Measurements from ENCODE around the gene GRP. TPM values are rescaled to one million over a fixed set of nuclear protein-coding genes. Genes with fewer than 3 reads are reported as not detected.

GRP gene
- total and polyA plus RNA-seq, 9 donors = 1.1 TPM; not detected in 8

DNA sequence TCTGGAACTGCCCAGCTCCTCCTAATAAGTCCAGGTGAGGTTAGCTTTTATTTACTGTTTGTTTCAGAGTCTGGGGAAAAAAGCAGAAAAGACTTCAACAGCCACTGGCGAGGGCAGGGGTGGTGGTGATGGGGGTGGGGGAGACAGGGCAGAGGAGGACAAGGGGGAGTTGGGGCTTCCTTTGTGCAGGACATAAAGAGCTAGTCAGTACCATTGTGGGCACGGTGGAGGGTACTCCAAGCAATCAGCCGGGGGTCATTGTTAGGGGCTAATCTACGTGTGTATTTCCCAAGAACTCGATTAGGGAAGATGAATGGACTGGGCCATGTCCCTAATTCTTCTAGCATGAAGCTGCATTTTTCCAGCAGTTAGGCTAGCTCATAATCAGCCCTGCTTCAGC, 56.1 kb downstream of the GRP start:
- WGBS, 3 donors = 31 to 40% (median 32%) methylated on average over 5 of the region's 5 CpGs

DNA sequence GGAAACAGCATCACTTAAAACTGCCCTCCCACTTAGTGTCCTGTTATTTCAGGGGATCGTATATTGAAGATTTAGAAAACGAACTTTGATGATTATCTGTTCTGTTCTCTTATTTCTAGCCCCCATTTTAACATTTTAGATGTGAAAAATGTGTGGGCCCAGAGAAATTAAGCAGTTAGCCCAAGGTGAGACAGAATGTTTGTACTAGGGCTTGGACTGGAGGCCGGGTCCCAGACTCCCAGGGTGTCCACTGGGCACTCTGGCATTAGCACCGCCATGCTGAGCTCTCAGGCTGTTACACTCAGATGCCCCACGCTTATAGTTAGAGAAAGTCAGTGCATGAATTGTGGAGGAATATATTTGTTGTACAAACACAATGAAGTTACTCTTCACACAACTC, 58.8 kb downstream of the GRP start:
- no peak overlapping the region for H3K4me3 ChIP-seq
- WGBS, 3 donors = 61 to 84% (median 65%) methylated on average over 5 of the region's 5 CpGs
- DNase-seq = no peak
- no peaks in the 10 kb centered on the region for H3K27me3 ChIP-seq
- H3K27ac ChIP-seq = no peak overlapping the region
- H3K4me1 ChIP-seq (ENCODE audit: insufficient read depth) = no peaks in the 10 kb centered on the region
- intact Hi-C loops (cut with DNase I) = no loop called here
- no peak for TF ChIP-seq EP300 (IDR thresholded peaks at IDR 0.05)
- no peak for TF ChIP-seq POLR2A (IDR thresholded peaks at IDR 0.05)
- TF ChIP-seq, protein P1, sequence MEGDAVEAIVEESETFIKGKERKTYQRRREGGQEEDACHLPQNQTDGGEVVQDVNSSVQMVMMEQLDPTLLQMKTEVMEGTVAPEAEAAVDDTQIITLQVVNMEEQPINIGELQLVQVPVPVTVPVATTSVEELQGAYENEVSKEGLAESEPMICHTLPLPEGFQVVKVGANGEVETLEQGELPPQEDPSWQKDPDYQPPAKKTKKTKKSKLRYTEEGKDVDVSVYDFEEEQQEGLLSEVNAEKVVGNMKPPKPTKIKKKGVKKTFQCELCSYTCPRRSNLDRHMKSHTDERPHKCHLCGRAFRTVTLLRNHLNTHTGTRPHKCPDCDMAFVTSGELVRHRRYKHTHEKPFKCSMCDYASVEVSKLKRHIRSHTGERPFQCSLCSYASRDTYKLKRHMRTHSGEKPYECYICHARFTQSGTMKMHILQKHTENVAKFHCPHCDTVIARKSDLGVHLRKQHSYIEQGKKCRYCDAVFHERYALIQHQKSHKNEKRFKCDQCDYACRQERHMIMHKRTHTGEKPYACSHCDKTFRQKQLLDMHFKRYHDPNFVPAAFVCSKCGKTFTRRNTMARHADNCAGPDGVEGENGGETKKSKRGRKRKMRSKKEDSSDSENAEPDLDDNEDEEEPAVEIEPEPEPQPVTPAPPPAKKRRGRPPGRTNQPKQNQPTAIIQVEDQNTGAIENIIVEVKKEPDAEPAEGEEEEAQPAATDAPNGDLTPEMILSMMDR (IDR thresholded peaks at IDR 0.05) = no peak
- no peaks in the 10 kb centered on the region for H3K36me3 ChIP-seq
- no peaks in the 10 kb centered on the region for H3K9me3 ChIP-seq

More for the DNA sequence above, 56.1 kb downstream of the GRP start:
- Histone ChIP-seq H3K4me3 (no peak overlapping the region), H3K9me3 (no peaks in the 10 kb centered on the region), H3K4me1 (ENCODE audit: insufficient read depth) (peaks cover 2% of the 10 kb centered on the region), H3K27ac (no peak overlapping the region), H3K36me3 (no peaks in the 10 kb centered on the region), H3K27me3 (no peaks in the 10 kb centered on the region)
- no peak for DNase-seq
- intact Hi-C loops (cut with DNase I) = no loop called here
- TF ChIP-seq EP300 (IDR thresholded peaks at IDR 0.05) = no peak
- TF ChIP-seq, protein P1 (IDR thresholded peaks at IDR 0.05) = no peak

DNA sequence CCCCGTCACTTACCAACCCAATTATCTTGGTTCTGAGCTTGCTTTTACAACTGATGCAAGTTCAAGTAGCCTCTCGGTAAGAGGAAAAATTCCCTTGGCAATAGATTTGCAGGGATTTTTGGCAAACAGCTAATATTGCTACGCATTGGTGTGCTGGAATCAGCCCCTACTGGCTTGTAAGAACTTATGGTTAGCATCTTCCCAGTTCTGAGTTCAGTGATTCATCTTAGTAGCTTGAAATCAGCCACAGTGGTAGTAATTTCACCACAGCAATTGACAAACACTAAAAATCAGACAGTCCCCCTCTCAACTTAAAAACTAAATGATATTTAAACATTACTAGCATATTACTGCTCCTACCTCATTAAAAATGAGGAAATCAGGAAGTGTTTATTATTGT, 59.2 kb downstream of the GRP start:
- no peak for DNase-seq
- TF ChIP-seq EP300 (IDR thresholded peaks at IDR 0.05) (no peak), POLR2A (IDR thresholded peaks at IDR 0.05) (no peak)
- TF ChIP-seq, protein P1 (IDR thresholded peaks at IDR 0.05) = no peak
- 53 to 78% (median 58%) methylated on average over 3 of the region's 3 CpGs for WGBS, 3 donors
- Histone ChIP-seq H3K27ac (no peak overlapping the region), H3K27me3 (no peaks in the 10 kb centered on the region), H3K4me3 (no peak overlapping the region), H3K9me3 (no peaks in the 10 kb centered on the region), H3K36me3 (no peaks in the 10 kb centered on the region), H3K4me1 (ENCODE audit: insufficient read depth) (no peaks in the 10 kb centered on the region)
- intact Hi-C loops (cut with DNase I) = no loop called here

DNA sequence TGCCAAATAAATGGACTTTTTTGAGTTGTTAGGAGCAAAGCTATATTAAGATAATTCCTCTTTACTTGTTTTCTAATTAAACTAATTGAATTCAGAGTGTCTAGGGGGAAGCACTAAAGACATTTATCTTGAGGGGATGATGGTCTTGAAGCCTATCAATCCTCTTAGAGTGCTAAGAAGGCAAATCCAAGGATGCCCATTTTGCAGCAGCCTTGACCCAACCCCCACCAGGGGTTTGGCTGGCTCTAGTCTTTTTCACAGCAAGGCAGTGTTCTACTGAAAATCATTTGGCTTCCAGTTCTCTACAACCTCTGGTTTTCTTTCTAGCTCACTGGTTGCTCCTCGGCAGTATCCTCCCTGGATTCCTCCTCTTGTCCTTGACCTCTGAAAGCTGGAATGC, 59.8 kb downstream of the GRP start:
- H3K27ac ChIP-seq = no peak overlapping the region
- intact Hi-C loops (cut with DNase I) = no loop called here
- no peak overlapping the region for H3K4me3 ChIP-seq
- DNase-seq = no peak
- no peaks in the 10 kb centered on the region for H3K4me1 ChIP-seq (ENCODE audit: insufficient read depth)
- TF ChIP-seq EP300 (IDR thresholded peaks at IDR 0.05) = no peak
- TF ChIP-seq, protein P1 (IDR thresholded peaks at IDR 0.05) = no peak
- no peaks in the 10 kb centered on the region for H3K27me3 ChIP-seq
- no peaks in the 10 kb centered on the region for H3K36me3 ChIP-seq
- no peaks in the 10 kb centered on the region for H3K9me3 ChIP-seq
- WGBS, 3 donors = 0 to 15% (median 13%) methylated on average over 1 of the region's 1 CpG

Other genes with a start within 250 kb of the GRP start
- gene SEC11C, start 80.3 kb upstream of the GRP start, total RNA-seq = 10 to 100 TPM; 14.4 to 43.9 (median 32.2) TPM
- 10 to 100 TPM; 30.1 to 68.4 TPM for gene SEC11C, start 80.3 kb upstream of the GRP start, polyA plus RNA-seq
- not detected for gene RAX, start 53.3 kb downstream of the GRP start, total RNA-seq
- gene RAX, start 53.3 kb downstream of the GRP start, polyA plus RNA-seq = not detected
- gene CPLX4, start 98.5 kb downstream of the GRP start, total RNA-seq = not detected
- not detected for gene CPLX4, start 98.5 kb downstream of the GRP start, polyA plus RNA-seq
- 10 to 100 TPM; 63.4 to 97.8 (median 75.4) TPM for gene LMAN1, start 139.1 kb downstream of the GRP start, total RNA-seq
- 10 to 100 TPM; 26.8 to 51.2 TPM for gene LMAN1, start 139.1 kb downstream of the GRP start, polyA plus RNA-seq